ENCODE data around the gene ZNF280D.
"Not testable (repeated sequence)": the region's sequence is repeated elsewhere in the genome, so short reads cannot be mapped to it uniquely, and the experiment has no call there.

ZNF280D gene

DNA sequence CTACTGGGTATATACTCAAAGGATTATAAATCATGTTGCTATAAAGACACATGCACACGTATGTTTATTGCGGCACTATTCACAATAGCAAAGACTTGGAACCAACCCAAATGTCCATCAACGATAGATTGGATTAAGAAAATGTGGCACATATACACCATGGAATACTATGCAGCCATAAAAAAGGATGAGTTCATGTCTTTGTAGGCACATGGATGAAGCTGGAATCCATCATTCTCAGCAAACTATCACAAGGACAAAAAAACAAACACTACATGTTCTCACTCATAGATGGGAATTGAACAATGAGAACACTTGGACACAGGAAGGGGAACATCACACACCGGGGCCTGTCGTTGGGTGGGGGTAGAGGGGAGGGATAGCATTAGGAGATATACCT, 23.8 kb downstream of the ZNF280D start:
- not testable (repeated sequence) for DNase-seq

DNA sequence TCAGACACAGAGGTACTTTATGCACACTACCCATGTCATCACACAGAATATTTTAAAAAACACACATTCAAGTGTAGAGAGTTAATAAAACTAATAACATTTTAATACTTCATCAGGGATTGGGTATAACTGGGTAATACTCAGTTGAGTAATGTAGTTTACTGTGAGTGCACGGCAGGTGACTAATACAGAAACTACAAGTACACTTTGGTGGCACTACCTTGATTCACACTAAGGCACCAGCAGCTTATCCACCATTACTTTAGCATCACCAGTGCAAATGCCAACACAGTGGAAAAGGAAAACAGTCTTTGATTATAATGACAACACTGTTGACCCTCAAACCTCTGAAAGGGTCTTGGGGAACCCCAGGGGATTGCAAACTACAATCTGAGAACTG, 33.6 kb downstream of the ZNF280D start:
- DNase-seq, result no peak

DNA sequence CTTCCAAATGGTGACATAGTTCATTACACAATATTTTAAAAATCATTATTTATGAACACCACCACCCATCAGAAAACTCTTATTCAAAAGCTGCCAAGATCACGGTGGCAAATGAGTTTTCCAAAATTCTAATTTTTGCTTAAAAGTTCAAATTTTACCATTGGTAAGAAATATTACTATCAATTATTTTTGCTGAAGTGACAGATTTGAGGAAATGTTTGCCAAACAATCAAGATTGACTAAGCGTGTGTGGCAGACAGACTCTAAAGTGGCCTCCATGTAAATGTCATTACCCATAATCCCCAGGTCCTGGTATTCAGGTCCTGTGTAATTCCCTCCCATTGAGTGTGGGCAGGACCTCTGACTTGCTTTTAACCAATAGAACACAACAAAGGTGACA, 35.0 kb downstream of the ZNF280D start:
- DNase-seq, result no peak

DNA sequence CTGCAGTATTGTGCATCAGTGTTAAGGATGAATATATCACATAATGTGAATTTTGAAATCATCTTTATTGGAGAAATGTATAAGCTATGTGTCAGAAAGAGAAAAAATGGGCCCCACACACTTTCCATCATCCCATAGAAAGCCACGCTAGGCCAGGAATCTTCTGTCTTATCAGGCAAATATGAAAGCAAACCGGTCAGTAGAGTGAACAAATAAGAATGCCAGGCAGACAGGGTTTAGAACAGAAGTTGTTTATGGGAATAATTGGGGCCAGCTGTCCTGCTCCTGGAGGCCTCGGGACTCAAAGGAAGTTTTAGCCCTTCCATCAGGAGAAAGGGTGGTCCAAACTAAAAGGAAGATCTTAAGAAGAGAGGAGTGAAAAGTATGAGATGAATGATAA, 39.5 kb downstream of the ZNF280D start:
- DNase-seq, result no peak

DNA sequence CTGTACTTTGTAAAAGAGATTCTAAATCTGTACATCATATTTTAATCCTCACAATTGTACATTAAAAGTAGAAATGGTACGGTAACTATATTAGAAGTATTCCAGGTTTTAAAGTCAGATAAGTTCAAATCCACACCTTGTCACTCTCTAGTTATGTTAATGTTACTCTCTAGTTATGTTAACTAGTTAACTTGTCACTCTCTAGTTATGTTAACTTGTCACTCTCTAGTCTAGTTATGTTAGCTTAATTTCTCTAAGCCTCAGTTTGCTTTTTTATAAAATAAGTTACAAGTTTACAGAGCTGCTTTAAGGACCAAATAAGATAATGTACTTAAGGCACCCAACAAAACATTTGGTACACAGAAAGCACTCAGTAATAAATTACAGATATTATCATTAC, 42.6 kb downstream of the ZNF280D start:
- no peak for DNase-seq

DNA sequence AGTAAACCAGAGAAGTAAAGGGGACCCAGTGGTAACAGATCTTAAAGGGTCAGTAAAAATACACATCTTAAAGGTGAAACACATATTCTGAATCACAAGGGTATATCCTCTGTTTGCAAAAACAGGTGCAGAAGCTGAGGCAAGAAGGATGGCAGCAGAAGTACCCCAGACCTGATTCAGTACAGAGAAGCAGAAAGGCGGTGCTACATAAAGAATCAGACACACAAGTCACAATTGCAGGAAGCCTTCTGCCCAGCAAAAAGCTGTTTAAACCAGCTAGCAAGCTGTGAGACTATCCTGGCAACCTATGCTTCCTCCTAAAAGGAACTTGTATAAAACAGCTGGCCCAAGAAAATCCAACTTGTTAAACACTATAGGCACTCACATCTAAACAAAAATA, 49.4 kb downstream of the ZNF280D start:
- DNase-seq, result no peak

DNA sequence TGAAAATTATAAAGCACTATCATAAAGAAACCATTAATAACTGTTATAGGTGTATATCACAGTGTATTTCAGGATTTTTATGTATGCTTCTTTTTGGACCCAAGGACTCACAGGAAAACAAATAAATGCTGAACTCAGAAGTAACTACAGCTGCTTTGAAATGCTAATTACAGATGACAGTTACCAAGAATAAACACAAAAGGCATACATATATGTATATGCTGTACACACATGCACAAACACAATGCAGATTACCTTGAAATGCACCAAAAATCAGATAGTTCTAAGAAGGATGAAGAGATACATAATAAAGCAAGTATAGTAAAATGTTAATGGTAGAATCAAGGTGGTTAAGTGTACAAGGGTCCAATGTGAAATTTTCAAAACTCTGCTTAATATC, 52.2 kb downstream of the ZNF280D start:
- DNase-seq, result no peak

DNA sequence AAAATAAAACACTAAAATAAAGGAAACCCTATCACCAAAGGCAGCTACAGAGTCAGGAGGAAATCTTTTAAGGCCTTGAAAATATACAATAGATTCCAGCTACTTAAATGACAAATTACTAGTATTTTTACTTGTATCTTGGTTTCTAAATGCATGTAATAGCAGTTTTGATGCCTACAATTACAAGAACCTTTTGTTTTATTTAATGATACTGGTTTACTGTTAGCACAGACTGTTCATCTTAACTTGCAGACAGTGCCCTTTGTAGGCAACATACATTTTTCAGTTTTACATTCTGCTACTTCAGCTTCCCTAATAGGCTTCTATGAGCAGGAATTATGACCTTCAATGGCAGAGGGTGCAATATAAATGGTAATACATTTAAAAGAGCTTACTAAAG, 54.1 kb downstream of the ZNF280D start:
- DNase-seq, result no peak

DNA sequence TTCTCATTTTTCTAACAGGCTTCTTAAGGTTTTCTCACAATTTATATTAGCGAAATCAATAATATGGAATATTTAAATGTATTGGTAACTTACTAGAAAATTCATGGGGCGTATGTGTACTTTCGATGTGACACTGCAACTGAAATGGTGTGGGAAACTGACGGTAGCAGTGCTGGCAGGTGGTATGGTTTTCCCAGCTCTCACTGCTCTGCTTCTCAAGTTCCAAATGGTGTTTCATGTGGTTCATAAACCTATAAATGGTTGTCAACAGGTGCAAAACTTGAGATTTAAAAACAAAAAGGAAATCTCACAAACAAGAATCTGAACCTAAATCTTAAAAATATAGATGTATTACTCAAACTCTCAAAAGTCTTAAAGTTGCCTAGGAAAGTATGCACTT, 54.7 kb downstream of the ZNF280D start:
- DNase-seq, result no peak

DNA sequence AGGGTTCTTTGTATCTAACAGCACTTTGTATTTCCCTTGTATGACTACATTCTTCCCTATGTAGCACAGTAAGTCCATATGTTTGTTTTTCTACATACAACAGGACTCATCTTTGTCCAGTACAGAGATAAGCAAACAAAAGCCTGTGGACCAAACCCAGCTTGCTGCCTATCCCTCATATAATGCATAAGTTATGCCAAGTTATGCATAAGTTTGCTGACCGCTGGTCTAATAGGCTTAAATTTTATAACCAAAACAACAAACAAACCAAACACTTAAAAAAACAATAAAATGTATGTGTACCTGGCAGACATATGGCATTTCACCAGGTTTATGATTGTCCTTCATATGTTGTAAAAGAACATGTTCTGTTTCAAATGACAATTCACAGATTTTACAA, 56.0 kb downstream of the ZNF280D start:
- no peak for DNase-seq

DNA sequence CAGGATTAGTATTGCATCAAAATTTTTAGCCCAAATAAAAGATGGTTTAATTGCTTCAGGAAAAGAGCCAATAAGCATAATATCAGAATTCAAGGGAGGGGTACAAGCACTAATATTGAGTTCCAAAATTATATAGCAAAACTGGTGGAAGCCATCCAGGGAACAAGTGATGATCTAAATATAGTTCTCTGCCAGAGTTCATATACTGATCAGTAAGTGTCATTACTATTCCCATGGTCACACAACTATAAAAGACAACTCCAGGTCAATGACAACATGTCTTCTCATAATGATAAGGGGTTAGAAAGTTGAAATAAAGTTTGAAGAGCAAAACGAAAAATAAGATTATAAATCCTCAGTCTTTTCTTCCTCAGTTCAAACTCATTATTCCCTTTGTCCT, 57.4 kb downstream of the ZNF280D start:
- DNase-seq, result no peak

DNA sequence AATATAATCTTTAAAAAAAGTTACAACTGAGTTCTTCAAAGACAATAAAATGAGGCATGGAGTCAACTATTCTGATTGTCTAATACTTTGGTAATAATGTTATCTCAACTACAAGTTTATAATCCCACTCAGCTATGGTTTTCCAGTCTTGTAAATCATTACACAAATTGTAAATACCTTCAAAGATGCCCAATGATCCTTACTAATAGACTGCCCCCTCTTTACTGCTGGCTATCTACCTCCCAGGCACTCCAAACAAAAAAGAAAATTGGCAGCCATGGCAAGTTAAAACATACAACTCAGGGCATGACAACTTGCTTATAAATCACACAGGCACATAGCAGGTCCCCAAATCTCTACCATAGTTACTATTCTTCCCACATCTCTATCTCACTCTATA, 58.5 kb downstream of the ZNF280D start:
- DNase-seq, result no peak

DNA sequence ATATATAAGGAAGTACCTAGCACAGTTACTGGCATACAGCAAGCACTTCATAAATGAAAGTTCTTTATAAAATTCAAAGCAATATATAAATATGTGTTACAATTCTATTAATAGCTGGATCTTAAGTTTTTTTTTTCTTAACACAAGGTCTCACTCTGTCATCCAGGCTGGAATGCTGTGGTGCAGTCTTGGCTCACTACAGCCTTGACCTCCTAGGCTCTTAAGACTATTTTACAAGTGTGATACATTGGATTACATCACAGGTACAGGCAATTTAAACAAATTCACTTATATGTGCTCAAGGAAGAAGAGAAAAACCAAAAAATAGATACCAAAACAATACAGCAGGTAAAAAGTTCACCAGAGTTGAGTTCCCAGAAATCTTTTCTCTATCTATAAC, 60.6 kb downstream of the ZNF280D start:
- DNase-seq, result no peak

DNA sequence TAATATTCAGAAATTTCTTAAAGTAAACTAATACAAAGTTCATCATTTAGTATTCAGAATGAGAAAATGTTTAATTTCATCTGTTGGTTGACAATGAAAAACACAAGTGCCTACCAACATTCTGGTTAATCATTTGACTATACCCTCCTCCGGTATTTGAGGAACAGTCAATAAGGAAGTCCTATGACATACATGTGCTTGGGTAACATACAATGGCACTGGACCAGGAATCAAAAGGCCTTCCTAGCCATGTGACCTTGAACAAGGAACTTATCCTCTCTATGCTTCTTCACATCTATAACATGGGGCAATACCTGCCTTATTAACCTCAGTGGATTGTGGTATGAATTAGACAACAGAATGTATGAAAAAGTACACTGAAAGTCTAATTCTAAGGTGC, 65.8 kb downstream of the ZNF280D start:
- DNase-seq, result no peak

DNA sequence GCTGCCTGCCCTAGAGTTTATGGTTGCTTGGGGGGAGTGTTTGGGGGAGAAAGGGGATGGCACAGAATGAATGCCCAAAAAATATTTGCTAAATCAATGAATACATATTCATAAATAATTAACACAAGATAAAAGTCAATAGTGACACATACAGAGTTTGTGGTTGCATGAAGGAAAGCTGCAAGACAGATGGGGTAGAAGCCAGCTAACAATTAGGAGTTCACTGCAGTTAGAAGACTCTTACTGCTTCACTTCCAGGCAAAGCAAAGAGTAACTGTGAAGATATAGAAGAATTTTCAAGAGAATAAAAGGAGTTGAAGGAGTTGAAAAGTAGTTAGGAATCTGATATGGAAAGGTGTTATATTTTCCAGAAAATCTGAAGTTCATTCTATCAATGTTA, 72.4 kb downstream of the ZNF280D start:
- no peak for DNase-seq

DNA sequence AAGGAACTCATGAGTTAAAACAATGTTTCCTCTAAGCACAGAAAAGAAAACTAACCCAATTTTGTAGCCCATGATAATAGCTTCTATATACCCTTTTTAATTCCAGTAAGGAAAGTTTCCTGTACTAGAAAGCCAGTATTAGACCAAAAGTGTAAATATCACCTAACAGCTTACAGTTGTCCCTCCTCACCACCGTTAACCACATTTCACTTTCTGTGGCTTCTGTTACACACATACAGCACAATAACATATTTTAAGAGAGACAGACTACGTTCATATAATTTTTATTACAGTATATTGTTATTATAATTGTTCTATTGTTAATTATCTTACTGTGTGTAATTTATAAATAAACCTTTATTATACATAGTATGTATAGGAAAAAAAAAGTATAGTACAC, 74.1 kb downstream of the ZNF280D start:
- DNase-seq, result no peak

DNA sequence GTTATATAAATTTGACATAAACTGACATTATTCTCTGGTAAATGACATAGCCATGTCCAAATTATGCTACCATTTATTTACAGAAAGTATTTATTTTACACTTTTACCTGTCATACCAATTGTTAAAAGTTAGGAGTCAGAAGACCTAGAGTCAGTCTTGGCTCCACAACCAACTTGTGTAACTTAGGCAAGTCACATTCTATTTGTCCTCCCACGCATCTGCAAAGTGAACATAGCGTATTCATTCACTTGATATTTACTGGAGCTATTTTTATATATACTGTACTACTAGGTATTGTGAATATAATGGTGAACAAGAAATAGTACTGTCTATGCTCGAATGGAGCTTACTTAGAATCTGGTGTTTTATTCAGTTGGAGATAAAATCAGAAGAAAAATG, 78.7 kb downstream of the ZNF280D start:
- DNase-seq, result no peak

DNA sequence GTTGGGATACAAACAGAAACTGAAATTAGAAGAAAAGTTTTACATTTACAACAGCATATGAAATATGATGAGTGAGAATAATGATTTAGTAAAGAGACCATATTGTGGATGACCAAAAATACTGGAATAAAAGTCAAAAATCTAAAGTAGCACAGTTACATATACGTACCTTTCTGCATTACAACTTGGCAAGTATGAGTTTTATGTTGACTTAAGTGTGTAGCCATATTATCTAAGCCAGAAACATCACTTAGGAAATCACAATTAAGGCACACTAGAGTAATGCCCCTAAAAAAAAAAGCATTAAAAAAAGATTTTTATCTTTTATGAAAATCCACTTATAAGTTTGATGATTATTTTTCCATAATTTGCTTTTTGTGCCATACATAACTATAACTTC, 79.1 kb downstream of the ZNF280D start:
- DNase-seq, result no peak

DNA sequence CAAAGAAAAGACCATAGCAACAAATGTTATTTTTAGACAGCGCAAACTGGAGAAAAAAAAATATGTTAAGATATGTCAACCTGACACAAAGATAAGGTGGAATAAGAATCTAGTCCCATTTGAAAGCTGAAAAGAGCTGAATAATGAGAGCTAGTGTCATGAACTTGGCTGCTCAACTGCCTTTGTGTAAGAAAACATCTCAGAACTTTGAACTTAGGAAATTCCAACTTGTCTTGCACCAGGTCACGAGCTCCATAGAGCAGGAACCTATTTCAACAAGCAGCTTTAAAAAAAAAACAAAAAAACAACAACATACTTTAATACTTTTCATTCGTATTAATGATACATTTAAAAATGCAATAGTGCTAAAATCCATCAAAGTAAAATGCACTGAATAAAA, 79.5 kb downstream of the ZNF280D start:
- no peak for DNase-seq

DNA sequence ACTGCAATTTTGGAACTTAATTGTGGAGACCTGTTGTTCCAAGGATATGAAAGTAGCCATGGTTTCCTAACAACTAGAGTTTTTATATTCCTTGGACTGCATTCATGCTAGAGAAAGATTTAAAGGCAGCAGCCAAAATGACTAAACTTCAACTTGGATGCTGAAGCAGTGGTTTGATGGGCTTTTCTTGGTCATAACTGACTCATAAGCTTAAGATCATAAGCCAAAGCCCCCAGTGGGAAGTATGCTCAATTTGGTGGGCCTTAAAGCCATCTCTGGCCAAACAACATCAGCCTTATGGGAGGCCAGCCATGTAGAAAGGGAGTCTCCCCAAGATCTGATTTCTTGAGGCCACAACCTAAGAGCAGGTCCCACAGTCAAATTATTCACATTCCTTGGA, 80.2 kb downstream of the ZNF280D start:
- no peak for DNase-seq

DNA sequence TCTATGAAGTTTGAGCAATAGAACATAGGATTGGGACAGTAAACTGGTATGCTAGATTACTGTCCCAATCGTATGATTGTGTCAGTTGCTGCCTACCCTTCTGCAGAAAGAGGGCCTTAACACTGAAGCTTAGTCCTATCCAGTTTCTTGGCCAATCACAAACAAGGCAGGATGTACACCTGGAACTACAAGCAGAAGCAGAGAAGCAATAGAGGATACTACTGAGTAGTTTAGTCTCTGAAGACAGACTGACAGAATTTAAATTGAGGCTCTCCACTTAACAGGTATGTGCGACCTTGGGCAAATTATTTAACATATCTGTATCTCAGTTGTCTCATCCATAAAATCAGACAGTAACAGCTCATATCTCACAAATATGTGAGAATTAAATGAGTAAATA, 85.0 kb downstream of the ZNF280D start:
- DNase-seq, result no peak

DNA sequence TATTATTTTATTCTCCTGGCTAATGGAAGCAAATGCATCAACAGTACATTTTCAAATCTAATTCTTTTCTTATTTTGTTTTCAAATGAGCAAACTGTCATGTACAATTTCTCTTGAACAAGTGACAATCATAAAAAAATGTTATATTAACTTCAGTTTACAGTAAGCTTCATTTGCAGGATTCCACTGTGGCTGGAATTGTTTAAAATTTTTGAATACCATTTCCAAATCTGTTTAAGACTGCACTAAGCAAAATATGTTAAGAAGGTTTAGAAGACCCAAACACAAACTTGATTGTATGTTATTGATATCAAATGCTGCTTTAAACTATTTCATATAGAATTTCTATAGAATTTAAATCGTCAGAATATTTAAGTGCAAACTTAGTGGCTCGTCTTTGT, 92.8 kb downstream of the ZNF280D start:
- no peak for DNase-seq

DNA sequence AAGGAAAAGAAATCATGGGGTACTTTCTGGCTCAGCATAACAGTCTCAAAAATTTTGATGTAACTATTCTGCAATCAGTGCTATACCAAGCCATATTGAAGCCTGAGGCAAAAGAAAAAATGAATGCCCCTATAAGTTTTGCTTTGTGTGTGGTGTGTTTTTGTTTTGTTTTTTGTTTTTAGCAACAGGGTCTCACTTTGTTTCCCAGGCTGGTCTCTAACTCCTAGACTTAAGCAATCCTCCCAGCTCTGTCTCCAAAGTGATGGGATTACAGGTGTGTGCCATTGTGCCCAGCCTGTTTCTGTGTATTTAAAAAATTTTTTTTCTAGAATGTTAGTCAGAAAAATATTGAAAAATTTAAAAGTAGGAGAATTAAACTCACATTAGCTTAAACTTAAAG, 93.2 kb downstream of the ZNF280D start:
- no peak for DNase-seq

DNA sequence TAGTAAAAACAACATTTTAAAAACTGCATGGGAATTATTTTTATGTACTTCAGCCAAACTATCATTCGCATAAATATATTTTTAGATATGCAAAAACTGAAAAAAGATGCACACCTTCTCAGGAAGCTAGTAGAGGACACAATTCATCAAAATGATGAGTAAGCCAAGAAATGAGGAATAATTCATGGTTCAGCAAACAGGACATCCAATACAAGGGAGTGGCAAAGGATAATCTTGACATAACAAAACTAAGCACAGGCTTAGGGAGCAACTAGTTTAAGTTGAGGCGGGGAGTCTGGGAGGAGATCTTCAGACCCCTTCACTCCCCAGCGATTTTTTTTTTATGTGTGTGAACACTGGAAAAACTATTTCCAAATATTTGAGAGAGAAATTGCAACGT, 93.7 kb downstream of the ZNF280D start:
- DNase-seq, result no peak

DNA sequence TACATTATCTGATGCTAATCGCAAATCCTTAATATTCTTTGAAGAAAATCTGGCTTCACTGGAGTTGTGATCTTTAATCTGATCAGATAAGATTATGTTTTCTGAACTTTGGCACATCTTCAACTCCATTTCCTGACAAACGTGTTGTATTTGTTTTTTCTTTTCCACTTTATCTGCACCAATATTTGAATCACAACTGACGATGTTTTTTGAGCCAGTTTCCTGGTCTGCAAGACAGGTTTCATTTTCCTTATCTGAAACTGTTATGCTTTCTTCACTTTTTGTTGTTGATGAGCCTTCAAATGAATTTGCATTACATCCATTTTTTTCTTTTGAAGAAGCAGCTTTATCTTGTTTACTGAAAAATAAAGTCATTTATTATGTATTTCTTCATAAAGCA, 101.5 kb downstream of the ZNF280D start:
- no peak for DNase-seq

DNA sequence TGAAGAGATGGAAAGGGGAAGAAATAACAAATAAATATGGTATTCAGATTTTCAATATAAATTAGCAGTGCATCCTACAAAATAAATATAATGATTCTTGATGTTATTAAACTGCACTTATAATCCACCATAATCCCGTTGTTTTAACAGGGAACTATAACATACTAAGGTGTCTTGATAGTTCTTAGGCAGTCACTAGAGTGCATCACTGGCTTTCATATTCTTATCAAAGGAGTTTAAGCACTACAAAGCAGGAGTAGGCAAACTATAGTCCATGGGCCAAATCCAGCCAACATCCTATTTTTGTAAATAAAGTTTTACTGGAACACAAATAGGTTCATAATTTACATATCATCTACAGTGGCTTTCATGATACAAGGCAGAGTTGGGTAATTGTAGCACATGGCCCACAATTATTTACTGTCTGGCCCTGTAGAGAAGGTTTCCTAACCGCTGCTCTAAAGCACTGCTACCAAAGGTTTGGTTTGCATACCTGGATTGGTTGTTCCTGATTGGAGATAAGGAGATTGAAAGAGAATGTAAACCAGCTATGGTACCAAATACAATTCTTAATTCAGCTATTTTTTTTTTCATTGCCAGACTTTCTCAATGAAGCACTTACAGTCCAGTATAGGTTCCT, 104.3 kb downstream of the ZNF280D start:
- no peak for DNase-seq

All from NCI-H187 treated with DMSO at 0.1 percent for 48 hours (cell line).